ENCODE measurements around the gene OR7D4. TPM values are rescaled to one million over a fixed set of nuclear protein-coding genes. Genes with fewer than 3 reads are reported as not detected.

OR7D4 gene
- total and polyA plus RNA-seq, 9 of the 15 experiments (the other 6 are each of a cell fraction or from before 2014, with no cell fraction given): not detected

DNA sequence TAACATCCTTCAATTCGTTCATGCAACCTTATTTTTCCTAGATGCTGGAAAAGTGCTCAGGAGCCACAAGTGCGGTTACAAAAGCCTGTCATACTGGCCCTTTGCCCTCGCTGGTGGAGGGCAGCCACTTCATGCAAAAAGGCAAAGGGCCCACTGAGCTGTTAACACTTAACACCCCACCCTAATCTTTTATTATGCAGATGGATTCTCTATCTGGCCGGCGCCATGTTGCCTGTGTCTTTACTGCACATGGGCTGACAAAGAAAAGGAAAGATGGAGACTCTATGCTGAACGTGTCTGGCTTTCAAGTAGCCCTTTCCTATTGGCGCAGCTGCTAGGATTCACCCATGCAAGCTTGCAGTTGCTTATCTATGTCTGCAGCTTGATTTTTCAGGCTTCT lies 29.9 kb downstream of the OR7D4 start:
- Histone ChIP-seq H4K20me1 (replicated peaks; ENCODE audit: control insufficient read depth, insufficient read depth, low read length) (no peaks in the 10 kb centered on the region), H2AFZ (ENCODE audit: low read depth, low read length) (peak overlapping the region; percentile 45; the same call in 1 of the 2 replicates), H3K27me3 (ENCODE audit: control insufficient read depth in 2 of 2, insufficient read depth in 2 of 2, low read length in 2 of 2) (peaks cover 0 to 4% of the 10 kb centered on the region in 2 experiments; a peak in 1 of 5 replicates), H3K9me1 (ENCODE audit: control insufficient read depth, insufficient read depth, low read length) (no peaks in the 10 kb centered on the region), H3K9ac (ENCODE audit: insufficient read depth in 1 of 2, low read depth in 2 of 2, low read length in 2 of 2) (no peak overlapping the region), H3K27ac (ENCODE audit: extremely low read depth, low read depth, low read length) (no peak overlapping the region), H3K4me2 (ENCODE audit: insufficient read depth, low read length) (no peak overlapping the region; the same call in 1 of the 2 replicates), H3K9me3 (replicated peaks; ENCODE audit: control insufficient read depth, insufficient read depth, low read depth, low read length) (no peaks in the 10 kb centered on the region), H3K4me1 (replicated peaks in 1 of 2; ENCODE audit: control insufficient read depth in 2 of 2, insufficient read depth in 2 of 2, low read length in 2 of 2) (no peaks in the 10 kb centered on the region), H3K36me3 (ENCODE audit: control insufficient read depth, insufficient read depth, low read length) (no peaks in the 10 kb centered on the region), H3K79me2 (ENCODE audit: control insufficient read depth, insufficient read depth, low read length) (no peaks in the 10 kb centered on the region), H3K4me3 (no peak overlapping the region)
- in situ Hi-C loops (cut with MboI) (no loop called here), intact Hi-C loops (cut with micrococcal nuclease) (no loop called here)
- DNase-seq (ENCODE audit: extremely low read depth in 1 of 4, low spot score in 3 of 4) (peak in 3 of 4 experiments; percentile 13 to 20 (median 16)), ATAC-seq (peak; percentile 63), FAIRE-seq (no peak)
- 0% methylated on average over 7 of the region's 7 CpGs for WGBS (ENCODE audit: insufficient coverage, low coverage, missing lambda C conversion rate)
- BruUV-seq (replicated peaks): no TSS peak
- TF ChIP-seq KLF6 (CRISPR knock-in tag; IDR thresholded peaks at IDR 0.05; ENCODE audit: borderline replicate concordance): no peak
- TF ChIP-seq MBD2 (IDR thresholded peaks at IDR 0.05; ENCODE audit: borderline replicate concordance, low read depth): no peak
- TF ChIP-seq RBM17 (IDR thresholded peaks at IDR 0.05; ENCODE audit: borderline replicate concordance, low read depth, low read length): no peak
- no peak for TF ChIP-seq POLR2A (conservative IDR thresholded peaks at IDR 0.05)
- TF ChIP-seq, protein P1, sequence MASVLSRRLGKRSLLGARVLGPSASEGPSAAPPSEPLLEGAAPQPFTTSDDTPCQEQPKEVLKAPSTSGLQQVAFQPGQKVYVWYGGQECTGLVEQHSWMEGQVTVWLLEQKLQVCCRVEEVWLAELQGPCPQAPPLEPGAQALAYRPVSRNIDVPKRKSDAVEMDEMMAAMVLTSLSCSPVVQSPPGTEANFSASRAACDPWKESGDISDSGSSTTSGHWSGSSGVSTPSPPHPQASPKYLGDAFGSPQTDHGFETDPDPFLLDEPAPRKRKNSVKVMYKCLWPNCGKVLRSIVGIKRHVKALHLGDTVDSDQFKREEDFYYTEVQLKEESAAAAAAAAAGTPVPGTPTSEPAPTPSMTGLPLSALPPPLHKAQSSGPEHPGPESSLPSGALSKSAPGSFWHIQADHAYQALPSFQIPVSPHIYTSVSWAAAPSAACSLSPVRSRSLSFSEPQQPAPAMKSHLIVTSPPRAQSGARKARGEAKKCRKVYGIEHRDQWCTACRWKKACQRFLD (CRISPR knock-in tag; IDR thresholded peaks at IDR 0.05): no peak
- peak; percentile 32; the same call in 1 of the 2 replicates for TF ChIP-seq CBFA2T2 (conservative IDR thresholded peaks at IDR 0.05)
- TF ChIP-seq SLC30A9 (CRISPR knock-in tag; IDR thresholded peaks at IDR 0.05): no peak
- TF ChIP-seq TCF3 (CRISPR knock-in tag; IDR thresholded peaks at IDR 0.05): peak; percentile 48; the same call in 1 of the 2 replicates
- 0 out of 2 replicates have a peak, but pooled peaks have one; percentile 32 for TF ChIP-seq ARID1B (IDR thresholded peaks at IDR 0.05)
- peak; percentile 14; the same call in 1 of the 2 replicates for TF ChIP-seq TAL1 (IDR thresholded peaks at IDR 0.05)
- TF ChIP-seq HDAC8 (tag; IDR thresholded peaks at IDR 0.05): no peak
- TF ChIP-seq CBFA2T3 (IDR thresholded peaks at IDR 0.05): peak; percentile 53
- ChIA-PET POLR2A (no interaction called here), CTCF (ENCODE audit: low intra/inter-chr PET ratio) (no interaction called here)

Measured in K562 (cell line).